Measurements from ENCODE around the gene VKORC1L1.
"Not testable (repeated sequence)": the region's sequence is repeated elsewhere in the genome, so short reads cannot be mapped to it uniquely, and the experiment has no call there.

Gene VKORC1L1

DNA sequence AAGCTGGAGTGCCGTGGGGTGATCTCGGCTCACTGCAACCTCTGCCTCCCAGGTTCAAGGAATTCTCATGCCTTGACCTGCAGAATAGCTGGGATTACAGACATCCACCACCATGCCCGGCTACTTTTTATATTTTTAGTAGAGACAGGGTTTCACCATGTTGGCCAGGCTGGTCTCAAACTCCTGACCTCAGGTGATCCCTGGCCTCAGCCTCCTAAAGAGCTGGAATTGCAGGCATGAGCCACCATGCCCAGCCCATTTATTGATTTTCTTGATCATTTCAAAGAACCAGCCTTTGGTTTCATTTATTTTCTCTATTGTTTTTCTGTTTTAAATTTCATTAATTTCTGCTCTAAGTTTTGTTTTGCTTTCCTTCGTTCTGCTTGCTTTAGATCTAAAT, 58.8 kb downstream of the VKORC1L1 start:
- no peaks in the 10 kb centered on the region for H3K27me3 ChIP-seq (replicated peaks)
- H3K27ac ChIP-seq = no peak overlapping the region
- H3K4me3 ChIP-seq (ENCODE audit: low read depth, low read length) = no peak overlapping the region
- H3K36me3 ChIP-seq (replicated peaks) = no peaks in the 10 kb centered on the region
- TF ChIP-seq, protein P1, sequence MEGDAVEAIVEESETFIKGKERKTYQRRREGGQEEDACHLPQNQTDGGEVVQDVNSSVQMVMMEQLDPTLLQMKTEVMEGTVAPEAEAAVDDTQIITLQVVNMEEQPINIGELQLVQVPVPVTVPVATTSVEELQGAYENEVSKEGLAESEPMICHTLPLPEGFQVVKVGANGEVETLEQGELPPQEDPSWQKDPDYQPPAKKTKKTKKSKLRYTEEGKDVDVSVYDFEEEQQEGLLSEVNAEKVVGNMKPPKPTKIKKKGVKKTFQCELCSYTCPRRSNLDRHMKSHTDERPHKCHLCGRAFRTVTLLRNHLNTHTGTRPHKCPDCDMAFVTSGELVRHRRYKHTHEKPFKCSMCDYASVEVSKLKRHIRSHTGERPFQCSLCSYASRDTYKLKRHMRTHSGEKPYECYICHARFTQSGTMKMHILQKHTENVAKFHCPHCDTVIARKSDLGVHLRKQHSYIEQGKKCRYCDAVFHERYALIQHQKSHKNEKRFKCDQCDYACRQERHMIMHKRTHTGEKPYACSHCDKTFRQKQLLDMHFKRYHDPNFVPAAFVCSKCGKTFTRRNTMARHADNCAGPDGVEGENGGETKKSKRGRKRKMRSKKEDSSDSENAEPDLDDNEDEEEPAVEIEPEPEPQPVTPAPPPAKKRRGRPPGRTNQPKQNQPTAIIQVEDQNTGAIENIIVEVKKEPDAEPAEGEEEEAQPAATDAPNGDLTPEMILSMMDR (IDR thresholded peaks at IDR 0.05; ENCODE audit: low read depth, low read length, missing control alignments) = no peak
- DNase-seq = no peak
- in situ Hi-C loops (cut with HindIII; ENCODE audit: low pct_ligation_motif_present, low sequenced_read_pairs) = no loop called here

DNA sequence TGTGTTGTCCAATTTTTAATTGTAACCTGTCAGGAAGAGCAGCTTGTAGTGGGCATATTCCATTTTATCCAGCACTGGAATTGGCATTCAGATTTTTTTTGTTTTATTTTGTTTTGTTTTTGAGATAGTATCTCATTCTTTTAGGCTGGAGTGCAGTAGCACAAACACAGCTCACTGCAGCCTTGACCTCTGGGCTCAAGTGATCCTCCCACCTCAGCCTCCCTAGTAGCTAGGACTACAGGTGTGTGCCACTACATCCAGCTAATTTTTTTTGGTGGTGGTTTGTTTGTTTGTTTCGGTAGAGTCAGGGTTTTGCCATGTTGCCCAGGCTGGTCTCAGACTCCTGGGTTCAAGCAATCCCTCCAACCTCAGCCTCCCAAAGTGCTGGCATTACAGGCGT, 64.4 kb downstream of the VKORC1L1 start:
- Histone ChIP-seq H3K27ac (no peak overlapping the region), H3K27me3 (replicated peaks) (no peaks in the 10 kb centered on the region), H3K4me3 (ENCODE audit: low read depth, low read length) (no peak overlapping the region), H3K36me3 (replicated peaks) (no peaks in the 10 kb centered on the region)
- TF ChIP-seq, protein P1 (IDR thresholded peaks at IDR 0.05; ENCODE audit: low read depth, low read length, missing control alignments) = no peak
- in situ Hi-C loops (cut with HindIII; ENCODE audit: low pct_ligation_motif_present, low sequenced_read_pairs) = no loop called here
- DNase-seq = no peak

DNA sequence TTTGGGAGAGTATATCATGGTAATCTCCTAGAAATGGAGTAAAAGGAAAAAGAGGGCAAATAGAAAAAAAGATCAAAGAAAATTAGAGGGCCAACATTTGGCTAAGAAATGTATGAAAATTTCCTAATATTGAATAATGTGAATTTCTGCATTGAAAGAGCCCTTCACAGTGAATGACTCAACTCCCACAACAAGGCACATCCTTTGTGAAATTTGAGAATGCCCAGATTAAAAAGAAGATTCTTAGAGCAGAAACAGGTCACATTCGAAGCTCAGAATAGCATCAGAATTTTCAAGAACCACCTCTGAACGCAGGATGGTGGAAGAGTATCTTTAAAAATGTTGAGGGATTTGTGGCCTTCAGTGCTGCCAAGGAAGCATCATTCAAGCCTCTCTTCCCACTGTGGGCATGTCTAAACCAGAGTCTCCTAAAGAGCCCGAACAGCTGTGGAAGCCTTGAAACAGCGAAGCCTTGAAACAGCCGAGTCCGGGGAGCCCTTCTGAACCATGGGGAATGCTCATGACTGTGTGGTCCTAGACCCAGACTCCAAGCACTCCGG, 65.5 kb downstream of the VKORC1L1 start:
- Histone ChIP-seq H3K36me3 (replicated peaks) (no peaks in the 10 kb centered on the region), H3K4me3 (ENCODE audit: low read depth, low read length) (no peak overlapping the region), H3K27ac (no peak overlapping the region), H3K27me3 (replicated peaks) (no peaks in the 10 kb centered on the region)
- DNase-seq = peak; percentile 11
- in situ Hi-C loops (cut with HindIII; ENCODE audit: low pct_ligation_motif_present, low sequenced_read_pairs) = no loop called here
- TF ChIP-seq, protein P1 (IDR thresholded peaks at IDR 0.05; ENCODE audit: low read depth, low read length, missing control alignments) = no peak

DNA sequence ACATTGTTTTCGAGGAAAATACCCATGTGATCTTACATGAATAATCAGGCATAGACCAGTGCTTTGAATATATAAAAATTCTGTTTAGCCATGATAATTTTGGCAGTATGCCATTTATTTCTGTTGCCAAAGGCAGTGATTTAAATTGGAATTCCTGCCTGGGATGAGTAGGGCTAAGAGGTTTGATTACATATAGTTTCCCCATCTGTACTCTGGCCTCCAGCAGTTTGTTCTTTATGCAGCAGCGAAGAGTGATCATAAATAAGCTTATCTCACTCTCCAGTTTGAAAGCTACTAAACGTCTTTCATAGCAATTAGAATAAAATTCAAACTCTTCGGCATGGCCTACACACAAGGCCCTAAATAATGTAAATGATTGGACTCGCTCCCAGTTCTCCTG, 72.9 kb downstream of the VKORC1L1 start:
- DNase-seq; in situ Hi-C loops (cut with HindIII; ENCODE audit: low pct_ligation_motif_present, low sequenced_read_pairs); H3K4me3 ChIP-seq (ENCODE audit: low read depth, low read length); H3K36me3 ChIP-seq (replicated peaks); H3K27me3 ChIP-seq (replicated peaks); H3K27ac ChIP-seq: not testable (repeated sequence)

DNA sequence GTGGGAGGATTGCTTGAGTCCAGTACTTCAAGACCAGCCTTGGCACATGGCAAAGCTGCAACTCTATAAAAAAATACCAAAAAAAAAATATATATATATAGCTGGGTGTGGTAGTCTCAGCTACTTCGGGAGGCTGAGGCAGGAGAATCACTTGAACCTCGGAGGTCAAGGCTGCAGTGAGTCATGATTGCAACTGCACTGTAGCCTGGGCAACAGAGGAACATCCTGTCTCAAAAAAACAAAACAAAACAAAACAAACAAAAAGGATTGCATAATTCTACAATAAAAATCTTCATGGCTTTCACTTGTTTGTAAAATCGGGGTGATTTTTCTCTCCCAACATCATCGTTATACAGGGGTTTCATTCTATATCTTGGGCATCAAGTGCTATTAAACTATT, 74.0 kb downstream of the VKORC1L1 start:
- peak; percentile 58 for DNase-seq
- in situ Hi-C loops (cut with HindIII; ENCODE audit: low pct_ligation_motif_present, low sequenced_read_pairs) = no loop called here
- Histone ChIP-seq H3K27ac (no peak overlapping the region), H3K4me3 (ENCODE audit: low read depth, low read length) (no peak overlapping the region), H3K27me3 (replicated peaks) (no peaks in the 10 kb centered on the region), H3K36me3 (replicated peaks) (no peaks in the 10 kb centered on the region)
- TF ChIP-seq, protein P1 (IDR thresholded peaks at IDR 0.05; ENCODE audit: low read depth, low read length, missing control alignments) = no peak

DNA sequence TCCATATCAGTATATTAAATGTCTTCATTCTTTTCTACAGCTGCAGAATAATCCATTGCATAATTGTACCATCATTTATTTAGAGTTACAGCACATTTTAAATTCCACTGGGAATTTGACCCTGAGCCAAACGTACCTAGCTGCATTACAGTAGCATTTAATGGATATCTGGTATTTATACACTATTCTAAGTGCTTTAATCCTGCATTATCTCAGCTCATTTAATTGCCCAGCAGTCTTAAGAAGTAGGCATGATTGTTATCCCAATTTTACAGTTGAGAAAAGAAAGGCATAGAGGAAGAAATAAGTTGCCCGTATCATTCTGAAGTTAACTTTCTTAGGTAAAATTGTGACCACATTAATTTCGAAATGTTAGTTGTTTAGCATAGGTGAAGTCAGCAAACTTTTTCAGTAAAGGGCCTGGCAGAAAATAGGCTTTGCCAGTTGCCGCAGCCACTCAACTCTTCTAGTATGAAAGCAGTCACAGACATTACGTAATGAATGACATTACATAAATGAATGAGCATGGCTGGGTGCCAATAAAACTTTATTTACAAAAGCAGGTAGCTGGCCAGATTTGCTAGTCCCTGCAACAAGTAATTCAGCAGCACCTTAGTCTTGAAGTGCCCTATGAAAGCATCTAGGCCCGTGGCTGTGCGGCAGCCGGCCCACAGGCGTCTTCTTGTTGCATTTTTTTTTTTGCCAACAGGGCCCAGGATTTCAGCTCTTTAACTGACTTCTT, 79.1 kb downstream of the VKORC1L1 start:
- TF ChIP-seq, protein P1 (IDR thresholded peaks at IDR 0.05; ENCODE audit: low read depth, low read length, missing control alignments) = no peak
- in situ Hi-C loops (cut with HindIII; ENCODE audit: low pct_ligation_motif_present, low sequenced_read_pairs) = no loop called here
- Histone ChIP-seq H3K27me3 (replicated peaks) (no peaks in the 10 kb centered on the region), H3K36me3 (replicated peaks) (peaks cover 8% of the 10 kb centered on the region), H3K27ac (no peak overlapping the region), H3K4me3 (ENCODE audit: low read depth, low read length) (no peak overlapping the region)
- no peak for DNase-seq
